ENCODE measurements around the gene CPZ. TPM values are rescaled to one million over a fixed set of nuclear protein-coding genes. Genes with fewer than 3 reads are reported as not detected.

Gene CPZ
- polyA plus RNA-seq (ENCODE audit: insufficient read length in 4 of 4) = 10 to 100 TPM; 19.4 to 40.0 (median 26.6) TPM

DNA sequence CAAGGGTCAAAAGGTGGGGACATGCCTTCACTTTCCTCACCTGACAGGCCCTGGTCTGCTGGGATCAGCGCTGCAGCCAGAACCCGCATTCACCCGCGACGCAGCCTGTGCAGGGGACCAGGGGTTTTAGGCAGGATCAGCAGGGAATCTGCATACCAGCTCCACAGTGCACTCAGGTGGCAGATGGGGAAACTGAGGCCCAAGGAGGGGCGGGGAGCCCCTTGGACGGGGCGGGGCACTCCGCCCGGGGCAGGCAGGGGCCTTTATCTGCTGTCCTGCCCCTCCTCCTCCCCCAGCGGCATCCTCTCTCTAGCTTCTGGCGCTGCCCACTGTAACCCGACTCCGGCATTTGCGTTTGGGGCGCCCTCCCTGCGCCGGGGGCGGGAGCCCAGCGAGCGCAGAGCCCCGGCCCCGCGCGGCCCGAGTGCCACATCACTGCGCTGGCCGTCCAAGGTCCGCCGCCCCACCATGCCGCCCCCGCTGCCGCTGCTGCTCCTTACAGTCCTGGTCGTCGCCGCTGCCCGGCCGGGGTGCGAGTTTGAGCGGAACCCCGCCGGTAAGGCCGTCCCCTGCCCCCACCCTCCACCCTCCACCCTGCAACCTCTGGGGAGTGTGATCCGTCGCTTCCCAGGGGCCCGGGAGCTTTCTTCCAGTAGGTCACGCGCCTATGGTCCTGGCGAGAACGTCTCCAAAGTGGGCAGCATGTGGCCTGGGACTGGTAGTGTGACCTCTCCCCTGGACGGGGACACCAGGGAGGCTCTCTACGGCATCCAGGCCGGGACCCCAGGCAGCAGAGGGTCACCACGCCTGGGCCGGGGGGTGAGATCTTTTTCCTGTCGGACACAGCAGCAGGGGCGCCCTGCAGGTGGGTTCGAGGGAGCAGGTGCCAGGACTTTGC, at the start of gene CPZ:
TSS of gene CPZ (plus strand) at position 400 of the 898 bp plus-strand sequence. CDS start at position 469, 69 bp downstream.
- DNase-seq (ENCODE audit: low read depth in 4 of 4, low spot score in 3 of 4) = no peak

DNA sequence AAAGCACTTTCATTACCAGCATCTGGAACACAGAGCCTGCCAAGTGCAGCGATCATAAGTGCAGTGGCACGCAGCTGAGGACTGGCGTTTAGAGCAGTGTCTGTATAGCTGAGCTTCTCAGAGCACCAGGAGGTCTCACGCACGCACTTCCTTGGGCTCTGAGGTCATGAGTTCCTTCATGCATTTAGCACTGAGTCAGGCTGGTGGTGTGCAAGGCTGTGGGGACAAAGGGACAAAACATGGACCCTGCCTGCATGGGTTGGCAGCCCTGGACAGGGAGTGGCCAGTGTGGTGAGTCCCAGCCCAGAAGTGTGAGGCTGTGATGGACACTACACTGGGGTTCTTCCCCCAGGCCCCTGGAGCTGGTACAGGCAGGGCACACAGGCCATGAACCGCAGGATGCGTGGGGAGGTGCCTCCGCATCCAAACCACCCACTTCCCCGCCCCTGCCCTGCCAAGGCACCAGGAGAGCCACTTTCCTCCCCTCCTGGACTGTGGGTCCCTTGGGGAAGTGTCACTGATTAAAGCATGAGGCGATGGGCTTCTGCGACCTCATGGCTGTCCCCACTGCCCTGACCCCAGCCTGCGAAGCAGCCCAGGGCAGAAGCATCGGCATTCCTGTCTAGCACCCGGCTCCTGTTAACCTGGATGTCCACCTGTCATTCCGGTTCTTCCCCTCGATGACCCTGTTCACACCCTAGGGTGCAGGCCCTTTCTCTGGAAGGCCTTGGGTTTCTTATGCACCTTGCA, 49.6 kb upstream of the CPZ start:
- no peak for DNase-seq (ENCODE audit: low read depth in 4 of 4, low spot score in 3 of 4)

GRCh38 chr4:8543623-8544022, 48.9 kb upstream of the CPZ start:
- DNase-seq (ENCODE audit: low read depth in 4 of 4, low spot score in 3 of 4) = no peak

- no peak for DNase-seq (ENCODE audit: low read depth in 4 of 4, low spot score in 3 of 4)
Observed at GRCh38 chr4:8544282-8544681, 48.3 kb upstream of the CPZ start.

GRCh38 chr4:8544741-8545438, 47.7 kb upstream of the CPZ start:
- DNase-seq (ENCODE audit: low read depth in 4 of 4, low spot score in 3 of 4) = no peak

DNA sequence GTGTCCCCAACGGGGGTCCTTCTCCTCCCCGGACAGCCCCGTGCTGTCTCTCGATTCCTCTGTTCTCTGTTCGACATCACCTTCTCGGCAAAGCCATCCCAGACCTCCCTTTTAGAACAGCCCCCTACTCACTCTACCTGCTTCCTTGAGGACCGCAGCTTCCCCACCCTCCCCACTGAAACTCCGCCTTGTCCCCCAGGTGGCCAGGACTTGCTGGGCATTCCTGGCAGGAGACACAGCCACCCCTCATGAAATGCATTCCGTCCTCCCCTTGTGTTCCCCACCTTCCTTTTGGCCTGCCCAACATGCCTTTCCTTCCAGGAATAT, 47.2 kb upstream of the CPZ start:
- DNase-seq (ENCODE audit: low read depth in 4 of 4, low spot score in 3 of 4) = no peak

DNA sequence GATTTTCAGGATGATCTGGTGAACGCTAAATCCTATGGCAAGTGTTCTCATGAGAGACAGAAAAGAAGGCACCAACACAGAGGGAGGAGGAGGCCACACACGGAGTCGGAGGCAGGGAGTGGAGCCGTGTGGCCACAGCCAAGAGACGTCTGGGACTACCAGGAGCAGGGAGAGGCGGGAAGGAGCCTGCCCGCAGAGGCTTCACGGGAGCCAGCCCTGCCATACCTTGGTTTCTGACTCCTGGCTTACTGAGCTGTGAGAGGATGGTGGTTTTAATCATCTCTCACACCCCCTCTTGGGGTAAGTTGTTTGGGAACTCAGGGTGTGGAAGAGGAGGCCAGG, 45.8 kb upstream of the CPZ start:
- no peak for DNase-seq (ENCODE audit: low read depth in 4 of 4, low spot score in 3 of 4)

DNA sequence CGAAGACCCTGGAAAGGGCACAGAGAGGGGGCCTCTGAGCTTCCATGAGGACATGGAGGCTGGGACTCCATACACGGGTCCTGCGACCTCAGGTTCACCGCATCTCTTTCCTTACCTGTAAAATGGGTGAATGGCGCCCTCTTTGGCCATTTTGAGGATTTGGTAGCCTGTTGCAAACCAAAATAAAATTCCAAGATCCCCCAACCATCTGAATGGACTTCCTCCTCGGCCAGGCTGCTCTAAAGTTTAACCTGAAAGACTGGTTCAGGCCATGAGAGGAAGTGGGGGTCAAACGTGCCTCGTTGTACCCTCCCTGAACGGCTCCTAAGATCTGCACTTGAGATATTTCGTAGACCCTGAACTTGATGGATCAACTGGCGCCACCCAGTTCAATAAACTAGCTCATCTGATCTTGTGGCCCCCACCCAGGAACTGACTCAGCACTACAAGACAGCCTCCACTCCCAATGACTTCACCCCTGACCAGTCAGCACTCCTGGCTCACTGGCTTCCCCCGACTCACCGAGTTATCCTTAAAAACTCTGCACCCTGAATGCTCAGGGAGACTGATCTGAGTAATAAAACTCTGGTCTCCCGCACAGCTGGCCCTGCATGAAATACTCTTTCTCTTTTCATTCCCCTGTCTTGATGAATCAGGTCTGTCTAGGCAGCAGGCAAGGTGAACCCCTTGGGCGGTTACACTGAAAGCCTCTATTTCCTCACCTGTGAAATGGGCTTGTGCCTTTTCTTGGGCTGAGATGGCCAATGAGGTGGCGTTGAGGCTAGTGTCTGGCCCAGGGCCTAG, 45.3 kb upstream of the CPZ start:
- no peak for DNase-seq (ENCODE audit: low read depth in 4 of 4, low spot score in 3 of 4)

GRCh38 chr4:8547912-8548730, 44.4 kb upstream of the CPZ start:
- no peak for DNase-seq (ENCODE audit: low read depth in 4 of 4, low spot score in 3 of 4)

- DNase-seq (ENCODE audit: low read depth in 4 of 4, low spot score in 3 of 4) = no peak
Observed at GRCh38 chr4:8548731-8549351, 43.7 kb upstream of the CPZ start.

- no peak for DNase-seq (ENCODE audit: low read depth in 4 of 4, low spot score in 3 of 4)
Observed at GRCh38 chr4:8549352-8549931, 43.1 kb upstream of the CPZ start.

DNA sequence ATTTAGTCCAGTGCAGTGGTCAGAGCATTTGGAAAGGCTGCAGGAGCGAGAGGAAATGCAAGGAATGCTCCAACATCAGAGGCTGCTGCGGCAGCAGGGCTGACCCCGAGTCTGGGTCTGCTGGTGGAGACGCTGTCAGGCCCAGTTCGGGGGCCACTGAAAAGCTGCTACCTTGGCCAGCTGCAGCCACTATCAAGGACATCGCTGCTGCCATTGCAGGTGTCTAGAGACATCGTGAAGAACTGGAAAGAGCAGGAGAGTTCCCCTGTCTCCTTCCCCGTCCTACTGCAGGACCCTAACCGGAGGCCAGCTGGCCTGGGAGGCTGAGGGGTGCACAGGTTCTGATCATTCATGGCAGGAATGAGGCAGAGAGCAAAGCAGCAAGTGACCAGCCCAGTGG, 41.9 kb upstream of the CPZ start:
- no peak for DNase-seq (ENCODE audit: low read depth in 4 of 4, low spot score in 3 of 4)

DNA sequence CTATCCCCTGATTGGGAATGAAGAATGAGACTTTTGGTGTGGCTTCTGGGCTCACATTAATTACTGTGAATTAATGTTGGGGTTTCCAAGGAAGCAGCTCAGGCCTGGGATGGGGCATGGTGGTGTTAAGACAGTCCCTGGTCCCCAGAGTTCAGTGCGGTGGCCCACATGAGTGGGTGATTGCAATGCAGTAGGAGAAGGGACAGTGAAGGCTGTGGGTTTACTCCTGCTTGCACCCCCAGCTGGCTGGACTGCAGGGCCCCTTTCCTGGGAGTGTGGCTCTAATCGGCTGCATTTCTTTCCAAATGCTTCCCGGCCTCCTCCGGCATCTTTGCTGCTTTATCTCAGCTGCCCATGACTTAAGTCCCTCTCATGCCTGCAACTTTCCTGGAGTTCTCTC, 40.5 kb upstream of the CPZ start:
- no peak for DNase-seq (ENCODE audit: low read depth in 4 of 4, low spot score in 3 of 4)

DNA sequence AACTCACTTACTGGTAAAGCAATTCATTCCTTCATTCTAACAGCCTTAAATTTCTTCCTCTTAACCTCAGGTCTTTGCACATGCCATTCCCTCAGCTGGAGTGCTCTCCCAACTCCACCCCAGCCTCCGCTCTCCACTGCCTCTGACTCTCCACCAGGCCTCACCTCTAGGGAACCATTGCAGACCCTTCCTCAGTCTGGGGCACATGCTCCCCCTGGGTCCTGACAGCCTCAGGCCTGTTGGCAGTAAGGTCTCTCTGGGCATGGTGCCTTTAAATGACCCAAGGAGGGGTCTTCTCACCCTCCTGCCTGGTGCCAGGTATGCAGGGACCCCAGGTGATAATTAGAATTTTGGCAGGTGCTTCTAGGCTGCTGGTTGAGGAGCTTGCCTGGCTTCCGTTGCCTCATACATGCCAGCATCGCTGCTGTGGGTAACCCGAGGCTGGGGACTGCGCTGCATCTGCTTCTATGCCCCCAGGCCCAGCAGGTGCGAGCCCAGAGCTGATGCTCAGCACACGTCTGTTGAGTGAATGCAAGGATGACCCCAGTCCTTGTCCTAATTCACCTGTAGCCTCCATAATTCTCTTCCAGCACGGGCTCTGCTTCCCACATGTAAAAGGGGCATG, 39.9 kb upstream of the CPZ start:
- DNase-seq (ENCODE audit: low read depth in 4 of 4, low spot score in 3 of 4) = no peak

DNA sequence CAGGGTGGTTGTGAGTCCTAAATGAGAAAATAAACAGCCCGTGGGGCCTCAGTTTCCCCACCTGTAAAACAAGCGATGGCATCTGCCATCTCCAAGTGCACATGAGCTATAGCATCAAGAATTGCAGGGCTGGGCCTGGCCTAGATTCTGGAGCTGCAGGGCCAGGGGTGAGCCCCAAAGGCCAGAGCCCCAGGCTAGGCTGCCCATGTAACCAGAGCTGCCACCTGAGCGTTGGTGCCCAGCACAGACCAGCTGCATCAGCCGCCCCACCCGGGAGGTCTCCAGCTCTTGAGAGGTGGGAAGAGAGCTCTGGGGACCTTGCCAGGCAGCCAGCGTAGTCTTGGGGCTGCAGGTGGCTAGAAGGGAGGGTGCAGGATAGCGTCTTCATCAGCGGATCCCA, 39.3 kb upstream of the CPZ start:
- DNase-seq (ENCODE audit: low read depth in 4 of 4, low spot score in 3 of 4) = no peak

DNA sequence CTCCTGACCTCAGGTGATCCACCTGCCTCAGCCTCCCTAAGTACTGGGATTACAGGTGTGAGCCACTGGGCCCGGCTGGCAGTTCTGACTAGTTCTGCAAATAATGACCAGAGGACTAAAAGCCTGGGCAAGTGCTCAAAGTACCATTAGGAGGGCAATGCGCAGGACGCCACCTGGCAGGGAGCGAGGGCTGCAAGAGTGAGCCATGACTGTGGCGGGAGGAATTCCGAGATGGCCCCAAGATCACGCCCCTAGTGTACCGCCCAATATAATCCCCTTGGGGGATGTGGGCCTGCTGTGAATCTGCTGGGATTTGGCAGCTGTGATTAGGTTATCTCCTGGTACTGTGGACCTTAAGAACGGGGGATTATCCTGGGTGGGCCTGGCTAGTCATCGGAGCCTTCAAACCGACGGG, 38.6 kb upstream of the CPZ start:
- DNase-seq (ENCODE audit: low read depth in 4 of 4, low spot score in 3 of 4) = no peak

- DNase-seq (ENCODE audit: low read depth in 4 of 4, low spot score in 3 of 4) = no peak
Observed at GRCh38 chr4:8554555-8555100, 37.9 kb upstream of the CPZ start.

DNA sequence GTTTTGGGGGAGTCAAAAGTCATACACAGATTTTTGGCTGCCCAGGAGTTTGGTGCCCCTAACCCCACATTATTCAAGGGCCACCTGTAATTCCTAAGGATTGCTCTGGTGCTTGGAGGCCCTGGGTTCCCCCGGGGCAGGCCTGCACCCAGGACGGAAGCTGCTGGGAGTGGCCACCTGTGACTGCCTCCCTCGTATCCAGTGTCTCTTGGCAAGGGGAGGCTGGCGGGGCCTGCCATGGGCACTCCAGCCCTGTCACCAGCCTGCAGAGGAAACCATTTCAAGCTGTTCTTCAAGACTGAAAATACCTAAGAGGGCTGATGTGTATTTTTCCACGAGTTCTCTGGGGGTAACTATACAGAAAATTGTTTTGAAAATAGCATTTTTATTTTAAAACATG, 36.8 kb upstream of the CPZ start:
- DNase-seq (ENCODE audit: low read depth in 4 of 4, low spot score in 3 of 4) = no peak
